Activated CD4-positive, alpha-beta T cell treated with anti-CD3 and anti-CD28 coated beads for 36 hours (primary cell): ENCODE measurements around the gene THAP9. TPM values are rescaled to one million over a fixed set of nuclear protein-coding genes. Genes with fewer than 3 reads are reported as not detected.
"Not testable (repeated sequence)": the region's sequence is repeated elsewhere in the genome, so short reads cannot be mapped to it uniquely, and the experiment has no call there.

ENCODE experiments used
- ATAC-seq: fragments of 200-7000 bp; cut with Tn5 transposase; one replicate; pipeline ENCODE4 v1.10.0; 2021; ENCODE audit warnings: mild to moderate bottlenecking, moderate library complexity
- CTCF ChIA-PET: fragments of 350-600 bp; sonication (Branson Sonifier 250); formaldehyde crosslinking; loops from one replicate; lab custom pipeline; 2021; ENCODE audit warnings: antibody characterized with exemption; lab: Charles Lee
- POLR2A ChIA-PET: fragments of 350-600 bp; sonication (Branson Sonifier 250); formaldehyde crosslinking; loops from one replicate; lab custom pipeline; 2021; ENCODE audit warnings: antibody characterized with exemption, inconsistent platforms; lab: Charles Lee
- DNase-seq: peaks from one replicate; pipeline ENCODE4 v3.0.0-alpha.2; 2020
- H3K27ac Mint-ChIP-seq: one replicate; pipeline ENCODE4 v1.8.0; 2021; ENCODE audit warnings: mixed read lengths
- H3K27me3 Mint-ChIP-seq: one replicate; pipeline ENCODE4 v1.8.0; 2021; ENCODE audit warnings: mixed read lengths
- H3K36me3 Mint-ChIP-seq: one replicate; pipeline ENCODE4 v1.8.0; 2021; ENCODE audit warnings: low read depth, mixed read lengths
- H3K4me1 Mint-ChIP-seq: one replicate; pipeline ENCODE4 v1.8.0; 2021; ENCODE audit warnings: mixed read lengths
- H3K4me3 Mint-ChIP-seq: one replicate; pipeline ENCODE4 v1.8.0; 2021; ENCODE audit warnings: mild to moderate bottlenecking, moderate library complexity, mixed read lengths
- H3K9me3 Mint-ChIP-seq: one replicate; pipeline ENCODE4 v1.8.0; 2021; ENCODE audit warnings: low read depth, mixed read lengths
- intact Hi-C, 2 experiments: fragments of 100-400 bp; cut with DNase I in 1 of 2; cut with micrococcal nuclease in 1 of 2; formaldehyde crosslinking; loops; one replicate each; pipeline versions ENCODE4 v1.14.2 to v1.15.1; 2022 to 2024; cut with DNase I, micrococcal nuclease
- total RNA-seq, 2 experiments: library from RNA; stranded (reverse); gene quantifications; one replicate each; pipeline ENCODE4 v1.2.3, GENCODE V29; 2021

THAP9 gene
- total RNA-seq, 2 experiments from 2014 or later = 1.7 to 2.6 TPM

DNA sequence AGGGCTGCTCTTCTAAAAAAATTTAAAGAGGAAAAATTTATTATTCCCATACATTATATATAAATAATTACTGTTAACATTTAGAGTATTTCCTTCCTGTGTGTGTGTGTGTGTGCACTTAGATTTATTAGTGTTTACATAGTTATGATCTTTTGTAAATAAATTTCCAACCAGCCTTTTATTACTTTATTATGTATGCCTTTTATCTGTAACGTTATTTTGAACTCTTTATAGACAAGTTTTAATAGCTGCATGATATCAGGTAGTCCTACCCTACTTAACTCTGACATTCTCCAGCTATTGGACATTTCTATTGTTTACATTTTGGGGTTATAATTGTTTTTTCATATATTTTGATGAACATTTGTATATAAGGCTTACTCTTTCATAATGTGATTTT is 8.8 kb downstream of the THAP9 start:
- DNase-seq (no peak), ATAC-seq (no peak)
- Mint-ChIP-seq H3K36me3 (peaks cover 11% of the 10 kb centered on the region), H3K27ac (no peak overlapping the region), H3K4me1 (peaks cover 18% of the 10 kb centered on the region), H3K9me3 (no peaks in the 10 kb centered on the region), H3K27me3 (no peaks in the 10 kb centered on the region), H3K4me3 (no peak overlapping the region)
- ChIA-PET POLR2A (no interaction called here), CTCF (no interaction called here)
- intact Hi-C loops = loop anchor here (5.0 to 10.0 kb wide), 3 partner anchors 308 to 575 kb away; partner anchors contain the start of gene ABRAXAS1 (in 1 of the 2)

DNA sequence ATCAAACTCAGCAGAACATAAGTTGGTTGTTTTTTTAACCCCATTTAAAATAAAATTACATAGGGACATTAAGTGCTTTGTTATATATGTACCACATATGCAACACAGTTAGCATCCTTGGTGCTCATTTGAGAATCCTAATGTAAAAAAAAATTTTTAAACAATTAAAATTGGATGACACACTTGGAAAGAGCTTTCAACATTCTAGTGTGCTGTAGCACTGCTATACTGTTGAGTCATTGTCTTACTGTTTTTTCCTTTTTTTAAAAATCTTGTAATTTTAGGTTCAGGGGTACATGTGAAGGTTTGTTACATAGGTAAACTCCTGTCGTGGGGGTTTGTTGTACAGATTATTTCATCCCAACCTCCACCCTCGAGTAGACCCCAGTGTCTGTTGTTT is 12.8 kb downstream of the THAP9 start:
- Mint-ChIP-seq H3K27me3 (no peaks in the 10 kb centered on the region), H3K4me1 (no peaks in the 10 kb centered on the region), H3K9me3 (no peaks in the 10 kb centered on the region), H3K4me3 (no peak overlapping the region), H3K27ac (no peak overlapping the region), H3K36me3 (peaks cover 8% of the 10 kb centered on the region)
- DNase-seq (no peak), ATAC-seq (no peak)
- ChIA-PET CTCF (no interaction called here), POLR2A (no interaction called here)
- intact Hi-C loops = no loop called here

DNA sequence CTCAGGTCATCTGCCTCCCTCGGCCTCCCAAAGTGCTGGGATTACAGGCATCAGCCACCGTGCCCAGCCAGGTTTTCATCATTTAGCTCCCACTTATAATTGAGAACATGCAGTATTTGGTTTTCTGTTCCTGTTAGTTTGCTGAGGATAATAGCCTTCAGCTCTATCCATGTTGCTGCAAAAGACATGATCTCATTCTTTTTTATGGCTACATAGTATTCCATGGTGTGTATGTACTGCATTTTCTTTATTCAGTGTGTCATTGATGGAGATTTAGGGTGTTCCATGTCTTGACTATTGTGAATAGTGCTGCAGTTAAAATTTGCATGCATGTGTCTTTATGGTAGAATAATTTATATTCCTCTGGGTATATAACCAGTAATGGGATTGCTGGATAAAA is 13.4 kb downstream of the THAP9 start:
- H3K4me3 Mint-ChIP-seq, H3K36me3 Mint-ChIP-seq, ATAC-seq, POLR2A ChIA-PET, intact Hi-C loops, H3K27me3 Mint-ChIP-seq, H3K4me1 Mint-ChIP-seq, H3K9me3 Mint-ChIP-seq, H3K27ac Mint-ChIP-seq, DNase-seq: not testable (repeated sequence)
- CTCF ChIA-PET = interaction anchor here (0.6 to 0.7 kb wide), 2 partner anchors 58 to 97 kb away, joined by 3 read pairs; partner anchors contain the start of gene LIN54

DNA sequence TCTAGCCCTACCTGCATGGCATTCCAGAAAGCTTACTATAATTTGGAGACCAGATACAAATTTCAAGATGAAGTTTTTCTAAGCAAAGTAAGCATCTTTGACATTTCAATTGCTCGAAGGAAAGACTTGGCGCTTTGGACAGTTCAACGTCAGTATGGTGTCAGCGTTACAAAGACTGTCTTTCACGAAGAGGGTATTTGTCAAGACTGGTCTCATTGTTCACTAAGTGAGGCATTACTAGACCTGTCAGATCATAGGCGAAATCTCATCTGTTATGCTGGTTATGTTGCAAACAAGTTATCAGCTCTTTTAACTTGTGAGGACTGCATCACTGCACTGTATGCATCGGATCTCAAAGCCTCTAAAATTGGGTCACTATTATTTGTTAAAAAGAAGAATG is 17.6 kb downstream of the THAP9 start:
- H3K36me3 Mint-ChIP-seq = peaks cover 2% of the 10 kb centered on the region
- H3K27me3 Mint-ChIP-seq = no peaks in the 10 kb centered on the region
- intact Hi-C loops = no loop called here
- no peaks in the 10 kb centered on the region for H3K9me3 Mint-ChIP-seq
- H3K4me3 Mint-ChIP-seq = no peak overlapping the region
- ChIA-PET POLR2A (no interaction called here), CTCF (interaction anchor here (0.9 to 1.4 kb wide), 2 partner anchors 75 to 336 kb away, joined by 3 read pairs; no protein-coding TSS in a partner anchor)
- no peak for DNase-seq
- H3K27ac Mint-ChIP-seq = no peak overlapping the region
- no peaks in the 10 kb centered on the region for H3K4me1 Mint-ChIP-seq
- ATAC-seq = no peak

DNA sequence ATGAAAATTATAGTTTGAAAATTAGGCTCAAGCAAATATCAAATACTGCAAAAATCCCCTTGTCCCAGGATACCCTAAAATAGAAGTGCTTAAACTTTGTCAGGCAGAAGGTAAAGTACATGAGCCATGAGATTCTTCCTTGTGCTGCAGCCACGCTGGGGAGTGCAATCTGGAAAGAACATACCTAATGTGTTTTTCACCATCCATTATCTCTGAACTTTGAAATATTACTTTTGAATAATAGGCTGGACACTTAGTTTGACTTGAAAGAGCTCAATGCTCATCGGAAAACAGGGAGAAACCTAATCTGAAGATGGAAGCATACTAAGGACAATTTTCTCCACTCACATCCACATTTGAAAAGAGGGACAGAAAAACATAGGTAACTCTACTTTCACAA is 18.9 kb downstream of the THAP9 start:
- no peaks in the 10 kb centered on the region for H3K9me3 Mint-ChIP-seq
- ChIA-PET CTCF (interaction anchor here (0.6 to 1.4 kb wide), 2 partner anchors 92 to 334 kb away, joined by 3 to 4 read pairs; partner anchors contain the start of gene LIN54), POLR2A (no interaction called here)
- ATAC-seq (no peak), DNase-seq (no peak)
- H3K4me3 Mint-ChIP-seq = no peak overlapping the region
- no peaks in the 10 kb centered on the region for H3K27me3 Mint-ChIP-seq
- H3K36me3 Mint-ChIP-seq = peaks cover 2% of the 10 kb centered on the region
- no peak overlapping the region for H3K27ac Mint-ChIP-seq
- no peaks in the 10 kb centered on the region for H3K4me1 Mint-ChIP-seq
- intact Hi-C loops = no loop called here

DNA sequence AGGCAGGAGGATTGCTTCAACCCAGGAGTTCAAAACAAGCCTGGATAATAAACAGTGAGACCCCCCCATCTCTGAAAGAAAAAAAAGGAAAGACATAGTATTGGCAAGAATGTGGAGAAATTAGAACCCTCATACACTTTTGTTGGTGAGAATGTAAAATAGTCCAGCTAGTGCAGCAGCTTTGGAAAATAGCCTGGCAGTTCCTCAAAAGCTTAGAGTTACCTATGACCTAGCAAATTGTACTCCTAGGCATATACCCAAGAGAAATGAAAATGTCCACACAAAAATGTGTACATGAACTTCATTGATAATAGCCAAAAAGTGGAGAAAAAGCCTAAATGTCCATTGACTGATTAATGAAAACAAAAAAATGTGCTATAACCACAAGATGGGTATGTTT is 21.3 kb downstream of the THAP9 start:
- CTCF ChIA-PET = no interaction called here
- H3K36me3 Mint-ChIP-seq = peaks cover 3% of the 10 kb centered on the region
- no peaks in the 10 kb centered on the region for H3K4me1 Mint-ChIP-seq
- ATAC-seq (no peak), DNase-seq (no peak)
- no peak overlapping the region for H3K27ac Mint-ChIP-seq
- intact Hi-C loops = no loop called here
- no peaks in the 10 kb centered on the region for H3K27me3 Mint-ChIP-seq
- H3K4me3 Mint-ChIP-seq = no peak overlapping the region
- H3K9me3 Mint-ChIP-seq = no peaks in the 10 kb centered on the region
- POLR2A ChIA-PET = no interaction called here

DNA sequence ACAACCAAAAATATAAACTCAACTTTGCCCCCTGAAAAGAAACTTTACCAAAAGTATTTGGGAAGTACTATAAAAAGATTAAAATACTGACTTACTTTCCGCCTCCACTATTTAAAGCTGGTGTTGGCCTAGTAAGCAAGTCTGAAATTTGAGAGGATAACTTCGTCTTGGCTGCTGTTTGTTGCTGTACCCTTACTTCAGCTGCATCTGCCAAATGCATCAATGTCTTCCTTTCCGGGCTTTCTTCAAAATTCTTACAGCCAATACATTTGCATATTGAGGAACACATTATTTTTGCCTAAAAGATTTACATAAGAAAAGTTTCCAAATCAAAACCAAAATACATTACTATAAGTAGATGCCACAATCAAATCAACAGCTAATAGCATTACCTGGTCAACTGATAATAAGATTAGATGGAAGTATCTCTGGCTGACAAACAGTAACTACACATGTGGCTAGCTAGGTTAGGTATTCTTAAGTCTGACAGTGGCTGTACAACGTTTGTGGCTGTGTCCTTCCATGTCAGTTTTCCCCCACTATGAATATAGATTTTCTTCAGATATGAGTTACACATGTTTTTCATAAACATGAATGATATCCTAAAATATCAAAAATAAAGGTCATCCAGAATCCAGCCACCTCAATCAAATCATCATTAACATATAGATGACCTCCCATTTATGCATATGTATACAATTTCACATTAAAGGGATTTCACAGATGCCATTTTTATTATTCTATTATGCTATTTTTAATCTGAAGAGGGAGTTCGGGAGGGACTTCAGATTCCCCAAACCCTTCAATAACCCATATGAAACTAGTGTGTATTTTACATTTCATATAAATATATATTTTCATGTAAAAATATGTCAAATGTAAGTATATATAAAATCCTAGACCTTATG is 30.6 kb downstream of the THAP9 start:
- no peaks in the 10 kb centered on the region for H3K4me1 Mint-ChIP-seq
- no peaks in the 10 kb centered on the region for H3K9me3 Mint-ChIP-seq
- no peak overlapping the region for H3K27ac Mint-ChIP-seq
- no peaks in the 10 kb centered on the region for H3K27me3 Mint-ChIP-seq
- ATAC-seq (no peak), DNase-seq (no peak)
- no peak overlapping the region for H3K4me3 Mint-ChIP-seq
- ChIA-PET CTCF (interaction anchor here (1.2 kb wide), 1 partner anchor 79 kb away, joined by 5 read pairs; no protein-coding TSS in a partner anchor), POLR2A (no interaction called here)
- peaks cover 40% of the 10 kb centered on the region for H3K36me3 Mint-ChIP-seq
- intact Hi-C loops = no loop called here

DNA sequence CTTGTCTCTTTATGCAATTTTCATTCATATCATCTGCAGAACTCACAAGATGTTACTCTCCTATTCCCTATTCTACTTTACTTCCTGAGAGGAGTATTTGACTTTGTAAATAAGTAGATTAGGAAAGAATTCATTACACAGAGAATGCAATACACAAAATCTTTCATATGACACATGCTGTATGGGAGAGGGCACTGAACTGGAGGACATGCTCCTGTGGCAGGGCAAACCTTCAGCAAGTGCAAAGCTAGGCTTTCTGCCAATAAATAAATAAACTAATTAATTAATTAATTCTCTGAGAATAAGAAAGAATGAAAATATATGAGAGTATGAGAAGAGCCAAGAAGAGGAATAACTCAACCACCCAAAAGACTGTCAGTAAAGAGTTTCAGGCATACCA is 33.9 kb downstream of the THAP9 start:
- Mint-ChIP-seq H3K4me3 (no peak overlapping the region), H3K36me3 (peaks cover 44% of the 10 kb centered on the region), H3K27me3 (no peaks in the 10 kb centered on the region), H3K4me1 (no peaks in the 10 kb centered on the region), H3K27ac (no peak overlapping the region), H3K9me3 (no peaks in the 10 kb centered on the region)
- CTCF ChIA-PET = no interaction called here
- DNase-seq = no peak
- POLR2A ChIA-PET = interaction anchor here (0.7 kb wide), 1 partner anchor 22 kb away, joined by 3 read pairs; no protein-coding TSS in a partner anchor
- ATAC-seq = no peak
- intact Hi-C loops = no loop called here

DNA sequence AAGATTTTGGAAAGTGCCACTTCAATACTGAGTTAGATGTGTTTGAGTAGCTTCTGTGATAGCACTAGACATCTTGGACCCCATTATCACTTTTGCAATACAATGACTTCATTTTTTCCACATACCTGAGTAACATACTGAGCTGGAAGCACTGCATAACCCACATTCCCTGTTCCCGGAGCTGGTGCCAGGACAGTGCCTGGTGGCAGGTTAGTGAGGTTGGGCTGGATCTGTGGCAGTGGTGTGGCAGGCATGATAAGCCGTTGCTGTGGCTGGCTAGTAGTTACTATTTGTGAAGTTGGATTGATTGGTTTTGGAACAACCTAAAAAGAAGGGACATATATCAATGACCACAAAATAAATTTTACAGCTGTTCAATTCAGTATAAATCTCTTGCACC is 38.9 kb downstream of the THAP9 start:
- DNase-seq (no peak), ATAC-seq (no peak)
- H3K4me1 Mint-ChIP-seq = no peaks in the 10 kb centered on the region
- no peak overlapping the region for H3K4me3 Mint-ChIP-seq
- CTCF ChIA-PET = no interaction called here
- H3K27me3 Mint-ChIP-seq = no peaks in the 10 kb centered on the region
- H3K27ac Mint-ChIP-seq = no peak overlapping the region
- intact Hi-C loops = no loop called here
- peaks cover 42% of the 10 kb centered on the region for H3K36me3 Mint-ChIP-seq
- no peaks in the 10 kb centered on the region for H3K9me3 Mint-ChIP-seq
- POLR2A ChIA-PET = interaction anchor here (0.7 kb wide), 1 partner anchor 39 kb away, joined by 3 read pairs; the partner anchor contains the start of gene THAP9

DNA sequence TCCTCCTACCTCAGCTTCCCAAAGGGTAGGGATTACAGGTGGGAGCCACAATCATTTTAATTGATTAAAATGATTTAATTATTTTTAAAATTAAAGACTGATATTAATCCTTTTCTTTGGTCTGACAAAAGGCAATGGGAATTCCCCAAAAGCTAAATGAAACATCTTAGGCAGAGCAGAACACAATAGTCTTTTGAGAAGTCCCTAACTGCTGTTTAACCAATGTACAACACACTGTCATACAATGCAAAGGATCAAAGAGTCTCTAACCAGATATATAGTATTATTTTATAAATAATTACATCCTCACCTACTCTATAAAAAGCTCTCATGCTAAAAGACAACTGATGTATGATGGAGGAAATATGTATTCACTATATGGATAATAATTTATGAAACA is 47.0 kb downstream of the THAP9 start:
- no peak for ATAC-seq
- H3K4me3 Mint-ChIP-seq = no peak overlapping the region
- ChIA-PET CTCF (interaction anchor here (1.1 kb wide), 1 partner anchor 208 kb away, joined by 3 read pairs; no protein-coding TSS in a partner anchor), POLR2A (no interaction called here)
- peaks cover 20% of the 10 kb centered on the region for H3K36me3 Mint-ChIP-seq
- peaks cover 1% of the 10 kb centered on the region for H3K4me1 Mint-ChIP-seq
- H3K27ac Mint-ChIP-seq = no peak overlapping the region
- H3K9me3 Mint-ChIP-seq = no peaks in the 10 kb centered on the region
- DNase-seq = no peak
- H3K27me3 Mint-ChIP-seq = no peaks in the 10 kb centered on the region
- intact Hi-C loops = no loop called here

DNA sequence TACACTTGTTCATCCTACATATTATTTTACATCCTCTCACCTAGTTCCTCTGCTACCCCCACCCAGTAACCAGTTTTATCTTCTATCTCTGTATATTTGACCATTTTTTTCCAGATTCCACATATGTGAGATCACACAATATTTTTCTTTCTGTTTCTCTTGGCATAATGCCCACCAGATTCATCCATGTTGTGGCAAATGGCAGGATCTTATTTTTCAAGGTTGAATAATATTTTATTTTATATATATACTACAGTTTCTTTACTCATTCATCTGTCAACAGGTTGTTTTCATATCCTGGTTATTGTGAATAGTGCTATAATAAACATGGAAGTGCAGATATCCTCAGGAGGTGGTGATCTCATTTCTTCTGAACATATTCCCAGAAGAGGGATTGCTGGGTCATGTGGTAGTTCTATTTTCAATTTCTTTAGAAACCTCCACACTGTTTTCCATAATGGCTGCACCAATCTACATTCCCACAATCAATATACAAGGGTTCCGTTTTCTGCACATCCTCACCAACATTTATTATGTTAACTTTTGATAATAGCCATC is 48.2 kb downstream of the THAP9 start:
- no peak for ATAC-seq
- Mint-ChIP-seq H3K9me3 (no peaks in the 10 kb centered on the region), H3K27me3 (no peaks in the 10 kb centered on the region), H3K27ac (no peak overlapping the region), H3K4me3 (no peak overlapping the region), H3K36me3 (peaks cover 19% of the 10 kb centered on the region), H3K4me1 (peaks cover 1% of the 10 kb centered on the region)
- intact Hi-C loops = no loop called here
- DNase-seq = no peak
- ChIA-PET POLR2A (no interaction called here), CTCF (no interaction called here)

DNA sequence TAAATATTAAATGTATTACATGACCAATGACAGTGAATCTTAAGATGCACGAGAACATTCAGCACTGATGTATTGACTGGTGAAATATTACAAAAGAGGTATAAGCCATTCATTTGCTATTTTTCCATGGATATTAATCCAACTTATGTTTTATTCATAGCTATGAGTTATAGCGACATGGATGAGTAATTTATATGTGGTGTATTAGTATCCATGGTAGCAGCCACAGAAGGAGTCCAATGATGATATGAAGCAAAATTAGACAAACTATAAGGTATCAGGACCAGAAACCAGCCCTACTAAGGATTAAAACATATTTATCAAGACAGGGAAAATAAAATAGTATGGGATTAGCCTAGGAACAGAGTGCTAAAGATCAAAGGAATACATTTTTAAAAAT is 50.7 kb downstream of the THAP9 start:
- Mint-ChIP-seq H3K27ac (no peak overlapping the region), H3K4me3 (no peak overlapping the region), H3K36me3 (peaks cover 22% of the 10 kb centered on the region), H3K4me1 (peaks cover 1% of the 10 kb centered on the region), H3K9me3 (no peaks in the 10 kb centered on the region), H3K27me3 (no peaks in the 10 kb centered on the region)
- no peak for DNase-seq
- ChIA-PET POLR2A (no interaction called here), CTCF (no interaction called here)
- ATAC-seq = no peak
- intact Hi-C loops = no loop called here
